Upper lobe of right lung (tissue), 1 donor: Measurements from ENCODE around the gene CYP2W1. TPM values are rescaled to one million over a fixed set of nuclear protein-coding genes. Genes with fewer than 3 reads are reported as not detected.

Experiments
- ATAC-seq: fragments of 200-7000 bp; cut with Tn5 transposase; one replicate; pipeline ENCODE4 v1.9.1; 2020; ENCODE audit warnings: mild to moderate bottlenecking, moderate library complexity
- DNase-seq: peaks from one replicate; pipeline ENCODE4 v3.0.0-alpha.2; 2020
- H3K27ac ChIP-seq: fragments of 200-600 bp; one replicate; pipeline ENCODE4 v1.8.0; 2022
- H3K27me3 ChIP-seq: fragments of 200-600 bp; one replicate; pipeline ENCODE4 v1.8.0; 2022; ENCODE audit warnings: mild to moderate bottlenecking
- H3K36me3 ChIP-seq: fragments of 200-600 bp; one replicate; pipeline ENCODE4 v1.8.0; 2022
- H3K4me1 ChIP-seq: fragments of 200-600 bp; one replicate; pipeline ENCODE4 v1.8.0; 2022
- H3K4me3 ChIP-seq: fragments of 200-600 bp; one replicate; pipeline ENCODE4 v1.8.0; 2022; ENCODE audit warnings: mild to moderate bottlenecking
- H3K9me3 ChIP-seq: fragments of 200-600 bp; one replicate; pipeline ENCODE4 v1.8.0; 2022
- intact Hi-C: fragments of 100-400 bp; cut with DNase I; formaldehyde crosslinking; loops from one replicate; pipeline ENCODE4 v1.11.0; 2022
- total RNA-seq: library from RNA; stranded (reverse); fragmentation: NEBNext Ultra II Directional; extraction: Animal tissue kit (Norgen Biotek cat#: 25700); gene quantifications from one replicate; pipeline ENCODE4 v1.2.1, GENCODE V29; 2021
- TF ChIP-seq, protein P1 (sequence below): fragments of 200-600 bp; IDR thresholded peaks from one replicate; pipeline ENCODE4 v1.8.0; 2022; ENCODE audit warnings: antibody characterized with exemption
- donor health status: DM: no; HTN: yes; CAD: no; lungs with severe emphysema.

The CYP2W1 gene
- total RNA-seq, 1 donor from 2014 or later = not detected

DNA sequence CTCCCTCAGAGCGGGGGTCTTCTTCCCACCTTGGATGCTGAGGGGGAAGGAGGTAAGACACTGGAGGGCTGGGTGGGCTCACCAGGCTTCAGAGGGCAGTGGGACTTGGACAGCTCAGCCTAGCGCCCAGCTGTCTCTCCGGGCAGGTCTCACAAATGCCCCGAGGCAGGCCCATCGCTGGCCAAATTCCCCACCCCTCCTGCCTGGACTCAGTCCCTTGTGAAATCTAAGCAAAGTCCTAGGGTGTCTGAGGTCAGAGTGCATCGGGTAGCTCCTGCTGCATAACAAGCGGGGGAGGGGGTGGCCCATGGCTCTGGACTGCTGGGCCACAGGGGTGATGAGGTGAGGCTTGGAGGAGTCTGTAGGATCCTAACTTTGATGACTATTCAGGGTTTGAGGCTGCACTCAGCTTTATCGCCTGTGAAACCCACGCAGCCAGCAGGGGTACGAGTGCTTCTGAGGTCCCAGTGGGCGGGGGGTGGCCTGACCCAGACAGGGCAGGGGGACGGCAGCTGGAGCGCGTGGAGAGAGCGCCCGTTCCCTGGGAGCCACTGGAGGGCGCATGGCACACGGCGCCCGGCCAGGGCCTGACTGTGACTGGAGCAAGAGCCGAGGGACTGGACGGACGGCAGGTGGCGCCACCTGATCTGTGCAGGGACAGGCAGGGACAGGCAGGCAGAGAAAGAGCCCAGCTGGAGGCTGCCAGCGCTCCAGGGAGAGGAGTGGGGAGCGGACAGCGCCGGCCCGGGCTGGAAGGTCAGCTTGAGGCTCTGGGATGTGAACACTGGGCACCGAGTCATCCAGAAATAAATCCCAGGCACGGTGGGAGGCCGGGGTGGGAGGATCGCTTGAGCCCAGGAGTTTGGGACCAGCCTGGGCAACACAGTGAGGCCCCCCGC is 10.0 kb downstream of the CYP2W1 start:
- no peaks in the 10 kb centered on the region for H3K9me3 ChIP-seq
- H3K27me3 ChIP-seq = peaks cover 14% of the 10 kb centered on the region
- no peak overlapping the region for H3K4me3 ChIP-seq
- ATAC-seq (peak; percentile 98), DNase-seq (peak; percentile 99)
- intact Hi-C loops = loop anchor here (5.0 kb wide), 1 partner anchor 69 kb away; no protein-coding TSS in a partner anchor
- TF ChIP-seq, protein P1, sequence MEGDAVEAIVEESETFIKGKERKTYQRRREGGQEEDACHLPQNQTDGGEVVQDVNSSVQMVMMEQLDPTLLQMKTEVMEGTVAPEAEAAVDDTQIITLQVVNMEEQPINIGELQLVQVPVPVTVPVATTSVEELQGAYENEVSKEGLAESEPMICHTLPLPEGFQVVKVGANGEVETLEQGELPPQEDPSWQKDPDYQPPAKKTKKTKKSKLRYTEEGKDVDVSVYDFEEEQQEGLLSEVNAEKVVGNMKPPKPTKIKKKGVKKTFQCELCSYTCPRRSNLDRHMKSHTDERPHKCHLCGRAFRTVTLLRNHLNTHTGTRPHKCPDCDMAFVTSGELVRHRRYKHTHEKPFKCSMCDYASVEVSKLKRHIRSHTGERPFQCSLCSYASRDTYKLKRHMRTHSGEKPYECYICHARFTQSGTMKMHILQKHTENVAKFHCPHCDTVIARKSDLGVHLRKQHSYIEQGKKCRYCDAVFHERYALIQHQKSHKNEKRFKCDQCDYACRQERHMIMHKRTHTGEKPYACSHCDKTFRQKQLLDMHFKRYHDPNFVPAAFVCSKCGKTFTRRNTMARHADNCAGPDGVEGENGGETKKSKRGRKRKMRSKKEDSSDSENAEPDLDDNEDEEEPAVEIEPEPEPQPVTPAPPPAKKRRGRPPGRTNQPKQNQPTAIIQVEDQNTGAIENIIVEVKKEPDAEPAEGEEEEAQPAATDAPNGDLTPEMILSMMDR = peak; percentile 100
- H3K36me3 ChIP-seq = peaks cover 13% of the 10 kb centered on the region
- no peaks in the 10 kb centered on the region for H3K4me1 ChIP-seq
- H3K27ac ChIP-seq = no peak overlapping the region

- H3K36me3 ChIP-seq = peaks cover 27% of the 10 kb centered on the region
- intact Hi-C loops = loop anchor here (5.0 kb wide), 1 partner anchor 68 kb away; no protein-coding TSS in a partner anchor
- no peaks in the 10 kb centered on the region for H3K4me1 ChIP-seq
- H3K27me3 ChIP-seq = no peaks in the 10 kb centered on the region
- ATAC-seq (no peak), DNase-seq (no peak)
- no peak overlapping the region for H3K4me3 ChIP-seq
- TF ChIP-seq, protein P1 = no peak
- H3K9me3 ChIP-seq = no peaks in the 10 kb centered on the region
- no peak overlapping the region for H3K27ac ChIP-seq
Measured at GRCh38 chr7:994592-995308, 11.8 kb downstream of the CYP2W1 start.

GRCh38 chr7:995571-995970 is 12.6 kb downstream of the CYP2W1 start:
- intact Hi-C loops = no loop called here
- no peaks in the 10 kb centered on the region for H3K9me3 ChIP-seq
- H3K4me1 ChIP-seq = no peaks in the 10 kb centered on the region
- no peak for ATAC-seq
- DNase-seq = no peak
- H3K27me3 ChIP-seq = no peaks in the 10 kb centered on the region
- H3K36me3 ChIP-seq = peaks cover 30% of the 10 kb centered on the region
- H3K27ac ChIP-seq = no peak overlapping the region
- TF ChIP-seq, protein P1 = no peak
- H3K4me3 ChIP-seq = no peak overlapping the region

GRCh38 chr7:996079-996872 is 13.3 kb downstream of the CYP2W1 start:
- Histone ChIP-seq H3K36me3 (peaks cover 30% of the 10 kb centered on the region), H3K9me3 (no peaks in the 10 kb centered on the region), H3K4me3 (no peak overlapping the region), H3K27me3 (no peaks in the 10 kb centered on the region), H3K4me1 (no peaks in the 10 kb centered on the region), H3K27ac (no peak overlapping the region)
- DNase-seq (no peak), ATAC-seq (no peak)
- TF ChIP-seq, protein P1 = no peak
- intact Hi-C loops = no loop called here
